Stimulated activated CD4-positive, alpha-beta T cell treated with anti-CD3 and anti-CD28 coated beads, Interleukin-12 subunit alpha, Interleukin-12 subunit beta, amount 100 ng/mL, for 48 hours (primary cell): ENCODE data around the gene IQSEC1.

ENCODE experiments used
- DNase-seq, 3 donors: peaks; one replicate each; pipeline ENCODE4 v3.0.0-alpha.2; 2020; ENCODE audit warnings: low read depth in 2 of 3, low spot score in 1 of 3

Gene IQSEC1

GRCh38 chr3:12941495-12942023 lies 131.7 kb downstream of the IQSEC1 start:
- DNase-seq, result no peak

- DNase-seq, result no peak
Measured at GRCh38 chr3:12940854-12941253, 132.4 kb downstream of the IQSEC1 start.

GRCh38 chr3:12939137-12939536 lies 134.1 kb downstream of the IQSEC1 start:
- DNase-seq, result no peak

GRCh38 chr3:12938258-12938711 lies 134.9 kb downstream of the IQSEC1 start:
- DNase-seq, result no peak

GRCh38 chr3:12935861-12936830 lies 137.1 kb downstream of the IQSEC1 start:
- no peak for DNase-seq

GRCh38 chr3:12935023-12935860 lies 138.0 kb downstream of the IQSEC1 start:
- DNase-seq, result no peak

GRCh38 chr3:12934431-12934830 lies 138.8 kb downstream of the IQSEC1 start:
- no peak for DNase-seq

- DNase-seq, result no peak
Measured at GRCh38 chr3:12933901-12934300, 139.3 kb downstream of the IQSEC1 start.

GRCh38 chr3:12932754-12933153 lies 140.5 kb downstream of the IQSEC1 start:
- no peak for DNase-seq

- no peak for DNase-seq
Measured at GRCh38 chr3:12932347-12932746, 140.9 kb downstream of the IQSEC1 start.

GRCh38 chr3:12931273-12931905 lies 141.8 kb downstream of the IQSEC1 start:
- DNase-seq, result no peak

GRCh38 chr3:12929801-12930200 lies 143.4 kb downstream of the IQSEC1 start:
- no peak for DNase-seq

- DNase-seq, result no peak
Measured at GRCh38 chr3:12926660-12927059, 146.6 kb downstream of the IQSEC1 start.

GRCh38 chr3:12925648-12926047 lies 147.6 kb downstream of the IQSEC1 start:
- no peak for DNase-seq

GRCh38 chr3:12924437-12924836 lies 148.8 kb downstream of the IQSEC1 start:
- DNase-seq, result no peak

GRCh38 chr3:12922881-12923431 lies 150.3 kb downstream of the IQSEC1 start:
- no peak for DNase-seq

- no peak for DNase-seq
Measured at GRCh38 chr3:12922306-12922705, 150.9 kb downstream of the IQSEC1 start.

- DNase-seq, result no peak
Measured at GRCh38 chr3:12921736-12922135, 151.5 kb downstream of the IQSEC1 start.

- no peak for DNase-seq
Measured at GRCh38 chr3:12920967-12921366, 152.3 kb downstream of the IQSEC1 start.

GRCh38 chr3:12919205-12919604 lies 154.0 kb downstream of the IQSEC1 start:
- DNase-seq, result no peak

GRCh38 chr3:12918231-12918630 lies 155.0 kb downstream of the IQSEC1 start:
- no peak for DNase-seq
